ENCODE measurements around the gene ATXN1.

The ATXN1 gene

DNA sequence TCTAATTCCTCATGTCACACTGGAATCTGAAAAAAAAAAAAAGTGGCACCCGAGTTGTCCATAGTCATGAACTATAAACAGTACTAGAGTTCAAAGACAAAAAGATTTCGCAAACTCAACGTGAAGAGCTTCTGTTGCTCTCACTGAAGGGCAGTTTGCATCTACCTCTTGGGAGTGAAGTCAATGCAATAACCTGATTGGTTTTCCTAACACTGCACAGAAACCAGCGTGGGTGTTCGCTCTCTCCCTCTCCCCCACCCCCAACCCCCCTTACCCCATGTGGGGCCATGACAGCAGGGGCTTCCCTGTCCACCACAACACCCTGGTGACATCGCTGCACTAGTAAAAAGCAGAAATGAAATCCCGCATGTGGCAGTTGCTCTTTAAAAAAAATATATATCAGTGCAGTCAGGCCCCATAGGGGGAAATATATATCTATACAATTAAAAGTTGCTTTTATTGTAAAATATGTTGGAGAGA, 456.0 kb downstream of the ATXN1 start:
- Histone ChIP-seq H3K4me3 (ENCODE audit: low read length) (peak overlapping the region; percentile 71), H3K9me3 (ENCODE audit: insufficient read depth, low read length) (no peaks in the 10 kb centered on the region), H3K79me2 (ENCODE audit: low read length) (no peaks in the 10 kb centered on the region), H3K9ac (ENCODE audit: low read length) (no peak overlapping the region), H3K36me3 (replicated peaks; ENCODE audit: low read depth, low read length) (no peaks in the 10 kb centered on the region), H2AFZ (ENCODE audit: low read depth, low read length) (no peak overlapping the region), H3K4me2 (ENCODE audit: low read length) (peak overlapping the region; percentile 88), H3K27ac (ENCODE audit: low read length) (no peak overlapping the region), H4K20me1 (ENCODE audit: insufficient read depth, low read length) (no peaks in the 10 kb centered on the region), H3K4me1 (ENCODE audit: low read length) (peaks cover 19% of the 10 kb centered on the region), H3K27me3 (ENCODE audit: low read depth, low read length) (peaks cover 53% of the 10 kb centered on the region)
- TF ChIP-seq EZH2phosphoT487 (IDR thresholded peaks at IDR 0.05; ENCODE audit: low read depth): no peak
- TF ChIP-seq, protein P1, sequence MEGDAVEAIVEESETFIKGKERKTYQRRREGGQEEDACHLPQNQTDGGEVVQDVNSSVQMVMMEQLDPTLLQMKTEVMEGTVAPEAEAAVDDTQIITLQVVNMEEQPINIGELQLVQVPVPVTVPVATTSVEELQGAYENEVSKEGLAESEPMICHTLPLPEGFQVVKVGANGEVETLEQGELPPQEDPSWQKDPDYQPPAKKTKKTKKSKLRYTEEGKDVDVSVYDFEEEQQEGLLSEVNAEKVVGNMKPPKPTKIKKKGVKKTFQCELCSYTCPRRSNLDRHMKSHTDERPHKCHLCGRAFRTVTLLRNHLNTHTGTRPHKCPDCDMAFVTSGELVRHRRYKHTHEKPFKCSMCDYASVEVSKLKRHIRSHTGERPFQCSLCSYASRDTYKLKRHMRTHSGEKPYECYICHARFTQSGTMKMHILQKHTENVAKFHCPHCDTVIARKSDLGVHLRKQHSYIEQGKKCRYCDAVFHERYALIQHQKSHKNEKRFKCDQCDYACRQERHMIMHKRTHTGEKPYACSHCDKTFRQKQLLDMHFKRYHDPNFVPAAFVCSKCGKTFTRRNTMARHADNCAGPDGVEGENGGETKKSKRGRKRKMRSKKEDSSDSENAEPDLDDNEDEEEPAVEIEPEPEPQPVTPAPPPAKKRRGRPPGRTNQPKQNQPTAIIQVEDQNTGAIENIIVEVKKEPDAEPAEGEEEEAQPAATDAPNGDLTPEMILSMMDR (IDR thresholded peaks at IDR 0.05; ENCODE audit: low read depth, low read length): no peak

DNA sequence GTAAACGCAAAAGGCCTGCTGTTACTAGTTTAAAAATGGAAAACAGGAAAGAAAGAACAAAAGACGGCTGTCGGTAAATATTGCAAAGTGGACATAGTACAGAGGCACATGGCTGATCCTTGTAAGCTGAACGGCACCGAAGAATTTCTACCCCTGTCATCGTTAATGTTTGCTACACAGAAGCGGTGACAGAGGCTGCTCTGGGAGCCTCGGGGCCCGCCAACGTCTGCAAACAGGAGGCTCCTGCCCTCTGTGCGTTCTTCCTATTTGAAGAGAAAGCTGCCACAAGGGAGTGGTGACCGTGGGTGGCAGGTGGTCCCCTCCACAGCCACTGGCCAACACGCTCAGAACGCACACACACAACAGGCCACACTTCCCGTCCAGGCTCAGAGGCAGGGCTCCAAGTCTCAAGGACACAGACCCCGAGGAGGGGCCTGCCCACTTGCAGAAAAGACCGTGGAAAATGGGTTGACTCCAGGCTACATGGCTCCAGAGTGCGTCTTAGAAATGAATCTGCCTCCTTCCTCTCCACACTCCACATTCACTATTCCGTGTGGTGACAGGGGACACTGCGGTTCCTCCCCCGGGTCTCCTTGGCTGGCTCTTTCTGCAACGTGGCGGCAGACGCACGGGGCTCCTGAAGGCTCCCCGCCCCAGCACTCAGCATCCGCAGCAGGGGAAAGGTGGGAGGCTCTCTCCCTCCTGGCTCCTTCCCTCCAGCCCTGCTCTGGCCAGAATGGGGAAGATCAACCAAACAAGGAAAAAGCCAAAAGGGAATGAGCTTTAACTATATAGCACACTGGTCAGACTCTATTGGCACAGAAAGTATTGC, 458.3 kb downstream of the ATXN1 start:
- Histone ChIP-seq H3K9ac (ENCODE audit: low read length) (no peak overlapping the region), H3K4me2 (ENCODE audit: low read length) (no peak overlapping the region), H3K36me3 (replicated peaks; ENCODE audit: low read depth, low read length) (no peaks in the 10 kb centered on the region), H3K79me2 (ENCODE audit: low read length) (no peaks in the 10 kb centered on the region), H3K4me3 (ENCODE audit: low read length) (no peak overlapping the region), H3K4me1 (ENCODE audit: low read length) (peaks cover 19% of the 10 kb centered on the region), H2AFZ (ENCODE audit: low read depth, low read length) (no peak overlapping the region), H3K9me3 (ENCODE audit: insufficient read depth, low read length) (no peaks in the 10 kb centered on the region), H4K20me1 (ENCODE audit: insufficient read depth, low read length) (no peaks in the 10 kb centered on the region), H3K27me3 (ENCODE audit: low read depth, low read length) (peaks cover 59% of the 10 kb centered on the region), H3K27ac (ENCODE audit: low read length) (no peak overlapping the region)
- TF ChIP-seq, protein P1 (IDR thresholded peaks at IDR 0.05; ENCODE audit: low read depth, low read length): no peak
- no peak for TF ChIP-seq EZH2phosphoT487 (IDR thresholded peaks at IDR 0.05; ENCODE audit: low read depth)

- H2AFZ ChIP-seq (ENCODE audit: low read depth, low read length): no peak overlapping the region
- H3K36me3 ChIP-seq (replicated peaks; ENCODE audit: low read depth, low read length): no peaks in the 10 kb centered on the region
- H3K9ac ChIP-seq (ENCODE audit: low read length): no peak overlapping the region
- no peaks in the 10 kb centered on the region for H3K79me2 ChIP-seq (ENCODE audit: low read length)
- peaks cover 17% of the 10 kb centered on the region for H3K4me1 ChIP-seq (ENCODE audit: low read length)
- peaks cover 52% of the 10 kb centered on the region for H3K27me3 ChIP-seq (ENCODE audit: low read depth, low read length)
- no peaks in the 10 kb centered on the region for H3K9me3 ChIP-seq (ENCODE audit: insufficient read depth, low read length)
- H4K20me1 ChIP-seq (ENCODE audit: insufficient read depth, low read length): no peaks in the 10 kb centered on the region
- H3K4me3 ChIP-seq (ENCODE audit: low read length): no peak overlapping the region
- H3K27ac ChIP-seq (ENCODE audit: low read length): no peak overlapping the region
- H3K4me2 ChIP-seq (ENCODE audit: low read length): no peak overlapping the region
- no peak for TF ChIP-seq EZH2phosphoT487 (IDR thresholded peaks at IDR 0.05; ENCODE audit: low read depth)
- TF ChIP-seq, protein P1 (IDR thresholded peaks at IDR 0.05; ENCODE audit: low read depth, low read length): no peak
Measured at GRCh38 chr6:16301511-16301910, 459.7 kb downstream of the ATXN1 start.

DNA sequence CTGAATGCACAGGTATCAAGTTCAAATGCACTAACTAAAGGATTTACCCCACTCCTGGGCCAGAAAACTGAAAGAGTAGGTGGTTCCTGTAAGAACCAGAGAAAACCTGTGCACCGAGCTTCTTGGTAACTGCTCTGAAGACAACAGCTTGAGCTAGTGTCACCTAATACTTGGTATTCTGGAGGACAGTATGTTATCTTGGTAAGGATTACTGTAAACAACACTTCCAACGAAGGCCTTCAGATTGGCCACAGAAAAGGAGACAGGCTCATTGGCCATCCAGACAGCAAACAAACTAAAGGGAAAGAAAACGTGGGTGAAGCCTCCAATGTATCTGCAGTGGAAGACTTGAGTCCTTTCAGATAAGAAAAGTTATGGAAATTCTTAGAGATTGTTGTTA, 461.4 kb downstream of the ATXN1 start:
- Histone ChIP-seq H3K27ac (ENCODE audit: low read length) (no peak overlapping the region), H3K4me1 (ENCODE audit: low read length) (peaks cover 2% of the 10 kb centered on the region)

More for the DNA sequence above, 461.4 kb downstream of the ATXN1 start:
- Histone ChIP-seq H3K79me2 (ENCODE audit: low read length) (no peaks in the 10 kb centered on the region), H3K9me3 (ENCODE audit: insufficient read depth, low read length) (no peaks in the 10 kb centered on the region), H3K4me2 (ENCODE audit: low read length) (no peak overlapping the region), H4K20me1 (ENCODE audit: insufficient read depth, low read length) (no peaks in the 10 kb centered on the region), H3K9ac (ENCODE audit: low read length) (no peak overlapping the region), H2AFZ (ENCODE audit: low read depth, low read length) (no peak overlapping the region), H3K4me3 (ENCODE audit: low read length) (no peak overlapping the region), H3K36me3 (replicated peaks; ENCODE audit: low read depth, low read length) (no peaks in the 10 kb centered on the region), H3K27me3 (ENCODE audit: low read depth, low read length) (peaks cover 44% of the 10 kb centered on the region)
- TF ChIP-seq EZH2phosphoT487 (IDR thresholded peaks at IDR 0.05; ENCODE audit: low read depth): no peak
- TF ChIP-seq, protein P1 (IDR thresholded peaks at IDR 0.05; ENCODE audit: low read depth, low read length): no peak
